Astrocyte (in vitro differentiated cells and primary cell): ENCODE measurements around the gene KPNA6.

Source experiments
- CTCF ChIP-seq: IDR thresholded peaks from 2 replicates; pipeline ENCODE4 v1.5.1; 2011; ENCODE audit warnings: low read depth, mild to moderate bottlenecking, inconsistent platforms, low read length, moderate library complexity; ENCODE audit not compliant: insufficient read depth
- EZH2 ChIP-seq: IDR thresholded peaks from 2 replicates; pipeline ENCODE4 v1.6.1; 2012; ENCODE audit warnings: mild to moderate bottlenecking, low read length, inconsistent platforms; ENCODE audit not compliant: insufficient read depth

GRCh38 chr1:32198237-32199042 lies 90.6 kb downstream of the KPNA6 start:
- no peak for TF ChIP-seq CTCF
- no peak for TF ChIP-seq EZH2
